A673 (cell line): Measurements from ENCODE around the gene POLR1E.

Source experiments
- EZH2 ChIP-seq: fragments of 200-600 bp; sonication (generic); IDR thresholded peaks from 2 replicates; pipeline ENCODE4 v1.6.1; 2017; ENCODE audit warnings: borderline replicate concordance, low read depth, mild to moderate bottlenecking, mixed read lengths, antibody characterized with exemption, low read length; ENCODE audit not compliant: poor library complexity, severe bottlenecking
- TF ChIP-seq, protein P1 (sequence below): fragments of 300-800, 200-600 bp; sonication (generic); conservative IDR thresholded peaks from 2 replicates; pipeline ENCODE4 v1.5.1; 2017; ENCODE audit warnings: low read depth, mild to moderate bottlenecking, antibody characterized with exemption, low read length, moderate library complexity, mixed read lengths

DNA sequence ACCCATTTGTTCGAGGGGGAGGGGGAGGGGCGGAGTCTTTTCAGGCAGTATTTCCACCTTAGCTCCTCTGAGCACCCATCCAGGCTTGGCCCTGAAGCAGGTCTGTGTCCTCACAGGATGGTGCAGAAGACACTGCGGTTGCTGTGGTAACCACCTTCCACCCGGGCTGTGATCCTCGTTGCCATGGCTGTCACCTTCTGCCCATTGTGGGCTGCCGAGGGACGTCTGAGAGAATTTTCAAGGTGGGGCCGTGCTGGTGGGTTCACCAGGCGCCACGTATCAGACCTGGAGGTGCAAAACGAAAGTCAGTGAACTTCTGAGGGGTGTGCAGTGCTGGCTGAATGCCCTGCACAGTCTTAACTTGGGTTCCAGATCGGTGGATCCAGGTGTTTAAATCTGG is 26.7 kb downstream of the POLR1E start:
- TF ChIP-seq EZH2, result no peak
- TF ChIP-seq, protein P1, sequence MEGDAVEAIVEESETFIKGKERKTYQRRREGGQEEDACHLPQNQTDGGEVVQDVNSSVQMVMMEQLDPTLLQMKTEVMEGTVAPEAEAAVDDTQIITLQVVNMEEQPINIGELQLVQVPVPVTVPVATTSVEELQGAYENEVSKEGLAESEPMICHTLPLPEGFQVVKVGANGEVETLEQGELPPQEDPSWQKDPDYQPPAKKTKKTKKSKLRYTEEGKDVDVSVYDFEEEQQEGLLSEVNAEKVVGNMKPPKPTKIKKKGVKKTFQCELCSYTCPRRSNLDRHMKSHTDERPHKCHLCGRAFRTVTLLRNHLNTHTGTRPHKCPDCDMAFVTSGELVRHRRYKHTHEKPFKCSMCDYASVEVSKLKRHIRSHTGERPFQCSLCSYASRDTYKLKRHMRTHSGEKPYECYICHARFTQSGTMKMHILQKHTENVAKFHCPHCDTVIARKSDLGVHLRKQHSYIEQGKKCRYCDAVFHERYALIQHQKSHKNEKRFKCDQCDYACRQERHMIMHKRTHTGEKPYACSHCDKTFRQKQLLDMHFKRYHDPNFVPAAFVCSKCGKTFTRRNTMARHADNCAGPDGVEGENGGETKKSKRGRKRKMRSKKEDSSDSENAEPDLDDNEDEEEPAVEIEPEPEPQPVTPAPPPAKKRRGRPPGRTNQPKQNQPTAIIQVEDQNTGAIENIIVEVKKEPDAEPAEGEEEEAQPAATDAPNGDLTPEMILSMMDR, result no peak
